ENCODE data around the gene ATN1. TPM values are rescaled to one million over a fixed set of nuclear protein-coding genes. Genes with fewer than 3 reads are reported as not detected.
A peak's percentile ranks its signal among the peaks of the same experiment; 100 is the strongest.

The ATN1 gene
- total and polyA plus RNA-seq, 2 of the 4 experiments (the other 2 are of a cell fraction): 3.4 to 58.7 TPM

DNA sequence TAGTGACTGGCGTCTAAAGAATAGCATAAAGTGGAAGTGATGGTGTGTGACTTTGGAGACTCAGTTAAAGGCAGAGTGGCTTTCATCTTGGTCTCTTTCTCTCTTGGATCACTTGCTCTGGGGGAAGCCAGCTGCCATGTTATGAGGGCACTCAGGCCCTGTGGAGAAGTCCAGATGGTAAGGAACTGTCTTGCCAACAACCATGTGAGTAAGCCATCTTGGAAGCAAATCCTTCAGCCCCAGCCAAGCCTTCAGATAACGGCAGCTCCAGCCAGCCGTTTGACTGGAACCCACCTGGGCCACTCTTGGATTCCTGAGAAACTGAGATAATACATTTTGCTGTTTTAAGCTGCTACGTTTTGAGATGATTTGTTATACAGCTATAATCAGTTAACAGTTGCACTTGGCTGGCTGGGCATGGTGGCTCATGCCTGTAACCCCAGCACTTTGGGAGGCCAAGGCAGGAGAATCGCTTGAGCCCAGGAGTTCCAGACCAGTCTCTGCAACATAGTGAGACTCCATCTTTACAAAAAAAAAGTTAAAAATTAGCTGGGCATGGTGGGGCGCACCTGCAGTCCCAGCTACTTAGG, 30.8 kb upstream of the ATN1 start:
- no peaks in the 10 kb centered on the region for H3K36me3 ChIP-seq (ENCODE audit: control insufficient read depth, insufficient read depth, low read length)
- H3K4ac ChIP-seq (ENCODE audit: low read depth, low read length): peak overlapping the region; percentile 24; the same call in 1 of the 2 replicates
- no peak overlapping the region for H2BK120ac ChIP-seq (ENCODE audit: low read depth, low read length)
- no peaks in the 10 kb centered on the region for H3K9me1 ChIP-seq (ENCODE audit: insufficient read depth, low read length)
- DNase-seq (no peak), ATAC-seq (ENCODE audit: low read depth) (no peak)
- no peak overlapping the region for H2AK9ac ChIP-seq (replicated peaks; ENCODE audit: low read depth, low read length, poor library complexity)
- CTCF ChIA-PET: interaction anchor here (0.7 kb wide), 1 partner anchor 24 kb away, joined by 5 read pairs; the partner anchor contains the start of gene SPSB2
- H2AFZ ChIP-seq (replicated peaks; ENCODE audit: low read length, poor library complexity): peak overlapping the region; percentile 47
- no peaks in the 10 kb centered on the region for H4K20me1 ChIP-seq (ENCODE audit: insufficient read depth, low read length)
- H2BK15ac ChIP-seq (ENCODE audit: low read depth, low read length): peak overlapping the region; percentile 38; the same call in 1 of the 3 replicates
- H3K27ac ChIP-seq (ENCODE audit: insufficient read depth, low read length): no peak overlapping the region
- WGBS, 2 experiments (ENCODE audit: extremely low coverage in 2 of 2, insufficient read length in 1 of 2): 80% methylated on average over 1 of the region's 6 CpGs; no CpG with 5 or more reads in 1 of the 2 experiments
- H3K18ac ChIP-seq (ENCODE audit: low read depth, low read length): no peak overlapping the region
- H3K23ac ChIP-seq (ENCODE audit: low read depth, low read length): no peak overlapping the region
- BruUV-seq (replicated peaks): no TSS peak
- H4K5ac ChIP-seq (ENCODE audit: low read depth, low read length): no peak overlapping the region
- H3K9ac ChIP-seq (ENCODE audit: low read depth, low read length): no peak overlapping the region
- POLR2A ChIA-PET (ENCODE audit: unreplicated experiment): no interaction called here
- H3K14ac ChIP-seq (replicated peaks; ENCODE audit: low read depth, low read length): no peak overlapping the region
- peak overlapping the region; percentile 23; the same call in 1 of the 2 replicates for H4K91ac ChIP-seq (ENCODE audit: insufficient read depth, low read depth, low read length)
- 0 out of 2 replicates have a peak overlapping the region, but pooled peaks have one; percentile 26 for H2BK20ac ChIP-seq (ENCODE audit: low read depth, low read length)
- H3K79me1 ChIP-seq (ENCODE audit: low read depth in 1 of 2, low read length in 2 of 2): 0 out of 4 replicates have a peak, but pooled peaks cover 0 to 9% of the 10 kb centered on the region in 2 experiments
- H4K8ac ChIP-seq (ENCODE audit: low read depth in 2 of 2, low read length in 2 of 2): no peak overlapping the region
- H3K4me3 ChIP-seq (ENCODE audit: insufficient read depth, low read depth, low read length): no peak overlapping the region
- TF ChIP-seq, protein P1, sequence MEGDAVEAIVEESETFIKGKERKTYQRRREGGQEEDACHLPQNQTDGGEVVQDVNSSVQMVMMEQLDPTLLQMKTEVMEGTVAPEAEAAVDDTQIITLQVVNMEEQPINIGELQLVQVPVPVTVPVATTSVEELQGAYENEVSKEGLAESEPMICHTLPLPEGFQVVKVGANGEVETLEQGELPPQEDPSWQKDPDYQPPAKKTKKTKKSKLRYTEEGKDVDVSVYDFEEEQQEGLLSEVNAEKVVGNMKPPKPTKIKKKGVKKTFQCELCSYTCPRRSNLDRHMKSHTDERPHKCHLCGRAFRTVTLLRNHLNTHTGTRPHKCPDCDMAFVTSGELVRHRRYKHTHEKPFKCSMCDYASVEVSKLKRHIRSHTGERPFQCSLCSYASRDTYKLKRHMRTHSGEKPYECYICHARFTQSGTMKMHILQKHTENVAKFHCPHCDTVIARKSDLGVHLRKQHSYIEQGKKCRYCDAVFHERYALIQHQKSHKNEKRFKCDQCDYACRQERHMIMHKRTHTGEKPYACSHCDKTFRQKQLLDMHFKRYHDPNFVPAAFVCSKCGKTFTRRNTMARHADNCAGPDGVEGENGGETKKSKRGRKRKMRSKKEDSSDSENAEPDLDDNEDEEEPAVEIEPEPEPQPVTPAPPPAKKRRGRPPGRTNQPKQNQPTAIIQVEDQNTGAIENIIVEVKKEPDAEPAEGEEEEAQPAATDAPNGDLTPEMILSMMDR (conservative IDR thresholded peaks at IDR 0.05; ENCODE audit: low read depth, low read length): no peak
- TF ChIP-seq CEBPB (IDR thresholded peaks at IDR 0.05; ENCODE audit: low read depth, low read length): no peak
- TF ChIP-seq, protein P2, sequence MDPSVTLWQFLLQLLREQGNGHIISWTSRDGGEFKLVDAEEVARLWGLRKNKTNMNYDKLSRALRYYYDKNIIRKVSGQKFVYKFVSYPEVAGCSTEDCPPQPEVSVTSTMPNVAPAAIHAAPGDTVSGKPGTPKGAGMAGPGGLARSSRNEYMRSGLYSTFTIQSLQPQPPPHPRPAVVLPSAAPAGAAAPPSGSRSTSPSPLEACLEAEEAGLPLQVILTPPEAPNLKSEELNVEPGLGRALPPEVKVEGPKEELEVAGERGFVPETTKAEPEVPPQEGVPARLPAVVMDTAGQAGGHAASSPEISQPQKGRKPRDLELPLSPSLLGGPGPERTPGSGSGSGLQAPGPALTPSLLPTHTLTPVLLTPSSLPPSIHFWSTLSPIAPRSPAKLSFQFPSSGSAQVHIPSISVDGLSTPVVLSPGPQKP (IDR thresholded peaks at IDR 0.05; ENCODE audit: borderline replicate concordance, low read depth, low read length): no peak
- TF ChIP-seq CHD1 (IDR thresholded peaks at IDR 0.05; ENCODE audit: low read depth, low read length): no peak
- no peak for TF ChIP-seq MAZ (IDR thresholded peaks at IDR 0.05; ENCODE audit: borderline replicate concordance, low read depth, low read length)
- no peak for TF ChIP-seq RCOR1 (IDR thresholded peaks at IDR 0.05; ENCODE audit: insufficient replicate concordance, low read length)
- no peak for TF ChIP-seq NFE2L2 (IDR thresholded peaks at IDR 0.05; ENCODE audit: low read depth, low read length)
- TF ChIP-seq RAD21 (IDR thresholded peaks at IDR 0.05; ENCODE audit: low read length): no peak
- no peak for TF ChIP-seq BHLHE40 (IDR thresholded peaks at IDR 0.05; ENCODE audit: low read depth, low read length)
- TF ChIP-seq FOS (IDR thresholded peaks at IDR 0.05; ENCODE audit: low read depth, low read length): no peak
- TF ChIP-seq RFX5 (IDR thresholded peaks at IDR 0.05; ENCODE audit: low read depth, low read length): no peak
- no peak for TF ChIP-seq MAFK (IDR thresholded peaks at IDR 0.05; ENCODE audit: low read depth, low read length)
- TF ChIP-seq MXI1 (IDR thresholded peaks at IDR 0.05; ENCODE audit: borderline replicate concordance, low read depth, low read length): no peak
- TF ChIP-seq, protein P3, sequence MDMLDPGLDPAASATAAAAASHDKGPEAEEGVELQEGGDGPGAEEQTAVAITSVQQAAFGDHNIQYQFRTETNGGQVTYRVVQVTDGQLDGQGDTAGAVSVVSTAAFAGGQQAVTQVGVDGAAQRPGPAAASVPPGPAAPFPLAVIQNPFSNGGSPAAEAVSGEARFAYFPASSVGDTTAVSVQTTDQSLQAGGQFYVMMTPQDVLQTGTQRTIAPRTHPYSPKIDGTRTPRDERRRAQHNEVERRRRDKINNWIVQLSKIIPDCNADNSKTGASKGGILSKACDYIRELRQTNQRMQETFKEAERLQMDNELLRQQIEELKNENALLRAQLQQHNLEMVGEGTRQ (IDR thresholded peaks at IDR 0.05; ENCODE audit: low read depth, low read length): no peak
- TF ChIP-seq POLR2A (IDR thresholded peaks at IDR 0.05; ENCODE audit: low read depth, low read length): no peak
- TF ChIP-seq SMC3 (IDR thresholded peaks at IDR 0.05; ENCODE audit: low read depth, low read length): no peak
- in situ Hi-C loops (cut with MboI; ENCODE audit: low sequenced_read_pairs): no loop called here
- intact Hi-C loops (cut with micrococcal nuclease): no loop called here
- H3K56ac ChIP-seq (ENCODE audit: extremely low read depth, insufficient read depth, low read length): no peak overlapping the region
- H3K4me1 ChIP-seq (ENCODE audit: control insufficient read depth, insufficient read depth, low read length): peaks cover 3% of the 10 kb centered on the region
- H2AK5ac ChIP-seq (ENCODE audit: low read depth, low read length): no peak overlapping the region
- H3K27me3 ChIP-seq (ENCODE audit: control insufficient read depth, insufficient read depth, low read length): no peaks in the 10 kb centered on the region
- dilution Hi-C loops (cut with HindIII; ENCODE audit: low sequenced_read_pairs, unreplicated experiment): no loop called here
- peak overlapping the region; percentile 52; the same call in 1 of the 2 replicates for H3K4me2 ChIP-seq (ENCODE audit: low read depth, low read length)
- peak overlapping the region; percentile 36 for H2BK5ac ChIP-seq (ENCODE audit: low read depth, low read length, poor library complexity, severe bottlenecking)
- H3K9me3 ChIP-seq (ENCODE audit: control insufficient read depth, insufficient read depth, low read length): no peaks in the 10 kb centered on the region

Data from IMR-90 (cell line).